Right hindlimb (tissue), 1 donor: ENCODE measurements around the gene NDUFA7.
A peak's percentile ranks its signal among the peaks of the same experiment; 100 is the strongest.
"Not testable (repeated sequence)": the region's sequence is repeated elsewhere in the genome, so short reads cannot be mapped to it uniquely, and the experiment has no call there.

Experiments used
- DNase-seq: peaks from one replicate; pipeline ENCODE4 v3.0.0-alpha.2; 2018

NDUFA7 gene

DNA sequence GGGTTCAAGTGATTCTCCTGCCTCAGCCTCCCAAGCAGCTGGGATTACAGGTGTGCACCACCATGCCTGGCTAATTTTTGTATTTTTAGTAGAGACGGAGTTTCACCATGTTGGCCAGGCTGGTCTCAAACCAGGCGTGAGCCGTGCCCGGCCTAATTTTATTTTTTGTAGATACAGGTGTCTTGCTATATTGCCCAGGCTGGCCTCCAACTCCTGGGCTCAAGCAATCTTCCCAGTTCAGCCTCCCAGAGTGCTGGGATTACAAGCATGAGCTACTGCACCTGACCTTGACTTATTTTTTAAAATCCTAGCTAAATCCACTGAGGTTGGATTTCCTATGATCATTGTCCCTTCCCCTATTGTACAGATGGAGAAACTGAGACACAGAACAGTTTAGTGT, 20.3 kb upstream of the NDUFA7 start:
- DNase-seq, result not testable (repeated sequence)

DNA sequence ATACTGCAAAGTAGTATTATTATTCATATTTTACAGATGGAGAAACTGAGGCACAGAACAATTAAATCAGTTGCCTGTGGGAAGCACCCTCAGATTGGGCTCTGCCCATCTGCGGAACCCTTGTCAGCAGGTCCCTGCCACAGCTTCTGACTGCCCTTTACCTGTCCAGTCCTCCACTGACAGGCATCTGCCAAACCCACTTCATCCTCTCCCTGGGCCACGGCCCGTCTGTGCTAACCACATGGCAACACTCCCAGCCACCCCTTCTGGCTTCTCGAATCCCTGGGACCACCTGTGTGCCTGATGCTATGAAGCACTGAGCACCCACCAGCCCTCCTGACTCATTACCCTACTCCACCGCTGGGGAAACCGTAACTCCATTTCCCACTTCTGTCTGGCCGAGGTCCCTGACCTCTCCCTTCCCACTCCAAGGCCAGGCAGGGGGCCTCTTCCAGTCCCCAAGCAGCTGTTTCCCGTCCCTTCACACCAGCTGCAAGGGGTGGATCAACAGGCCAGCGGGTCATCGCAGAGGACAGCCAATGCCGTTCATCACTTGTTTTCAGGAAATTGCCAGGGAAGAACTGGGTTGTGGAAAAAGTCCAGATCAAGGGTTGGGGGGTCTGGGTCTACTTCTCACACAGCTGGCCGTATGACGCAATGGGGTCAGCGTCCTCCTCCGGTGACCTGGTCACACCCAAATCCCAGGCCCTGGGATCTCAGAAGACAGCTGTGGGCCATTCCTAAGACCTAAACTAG, 19.3 kb upstream of the NDUFA7 start:
- peak; percentile 67 for DNase-seq

DNA sequence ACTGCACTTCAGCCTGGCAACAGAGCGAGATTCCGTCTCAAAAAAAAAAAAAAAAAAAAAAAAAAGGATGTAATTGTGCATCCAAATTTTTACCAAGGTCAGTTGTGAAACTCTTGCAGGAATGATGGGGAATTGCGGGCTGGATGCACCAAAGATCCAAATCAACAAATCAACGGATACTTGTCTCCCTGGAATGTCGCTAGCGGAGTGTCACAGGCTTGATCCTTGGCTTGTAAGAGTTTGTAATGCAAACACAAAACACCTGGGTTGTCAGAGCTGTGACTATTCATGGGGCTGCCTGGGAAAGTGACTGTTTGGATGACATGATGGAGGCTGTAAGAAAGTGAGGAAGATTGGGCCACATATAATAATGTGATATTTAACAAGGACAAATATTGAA, 17.7 kb upstream of the NDUFA7 start:
- DNase-seq, result no peak

DNA sequence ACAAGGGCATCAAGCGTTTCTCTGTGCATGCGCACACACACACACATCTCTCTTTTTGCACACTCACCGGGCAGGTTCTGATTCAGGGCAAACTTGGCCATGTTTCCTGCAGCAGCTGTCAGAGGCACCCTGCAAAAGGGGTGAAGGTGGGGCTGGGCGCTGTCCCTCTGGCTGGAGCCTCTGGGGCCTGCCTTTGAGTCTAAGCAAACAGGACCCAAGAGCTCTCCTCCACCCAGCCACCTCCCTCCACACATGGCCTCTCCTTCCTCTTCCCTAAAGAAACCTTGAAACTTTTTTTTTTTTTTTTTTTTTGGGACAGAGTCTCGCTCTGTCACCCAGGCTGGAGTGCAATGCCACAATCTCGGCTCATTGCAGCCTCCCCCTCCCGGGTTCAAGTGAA, 16.6 kb upstream of the NDUFA7 start:
- DNase-seq, result no peak

DNA sequence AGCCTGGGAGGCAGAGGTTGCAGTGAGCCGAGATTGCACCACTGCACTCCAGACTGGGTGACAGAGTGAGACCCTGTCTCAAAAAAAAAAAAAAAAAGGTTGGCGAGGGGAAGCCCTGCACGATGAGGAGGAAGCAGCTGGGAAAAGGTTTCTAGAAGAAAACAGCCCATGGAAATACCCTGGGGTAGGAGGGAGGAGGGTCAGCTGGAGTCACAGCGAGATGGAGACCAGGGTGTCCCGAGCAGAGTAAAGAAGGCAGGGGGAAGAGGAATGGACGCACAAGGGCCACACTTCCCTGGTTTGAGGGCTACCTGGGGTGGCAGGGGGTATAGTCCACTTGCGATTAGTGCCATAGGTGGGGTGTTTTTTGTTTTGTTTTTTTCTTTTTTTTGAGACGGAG, 15.5 kb upstream of the NDUFA7 start:
- no peak for DNase-seq

DNA sequence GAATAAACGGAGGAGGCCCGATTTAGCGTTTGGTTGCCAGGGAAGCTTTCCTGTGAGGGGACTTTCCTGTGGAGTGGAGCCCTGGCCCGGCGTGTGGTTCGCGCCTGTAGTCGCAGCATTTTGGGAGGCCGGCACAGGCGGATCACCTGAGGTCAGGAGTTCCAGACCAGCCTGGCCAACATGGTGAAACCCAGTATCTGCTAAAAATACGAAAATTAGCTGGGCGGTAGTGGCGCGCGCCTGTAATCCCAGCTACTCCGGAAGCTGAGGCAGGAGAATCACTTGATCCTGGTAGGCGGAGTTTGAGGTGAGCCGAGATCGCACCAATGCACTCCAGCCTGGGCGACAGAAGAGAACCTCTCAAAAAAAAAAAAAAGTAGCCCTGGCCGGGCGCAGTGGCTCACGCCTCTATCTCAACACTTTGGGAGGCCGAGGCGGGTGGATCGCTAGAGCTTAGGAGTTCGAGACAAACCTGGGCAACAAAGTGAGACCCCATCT, 14.9 kb upstream of the NDUFA7 start:
- DNase-seq, result no peak

DNA sequence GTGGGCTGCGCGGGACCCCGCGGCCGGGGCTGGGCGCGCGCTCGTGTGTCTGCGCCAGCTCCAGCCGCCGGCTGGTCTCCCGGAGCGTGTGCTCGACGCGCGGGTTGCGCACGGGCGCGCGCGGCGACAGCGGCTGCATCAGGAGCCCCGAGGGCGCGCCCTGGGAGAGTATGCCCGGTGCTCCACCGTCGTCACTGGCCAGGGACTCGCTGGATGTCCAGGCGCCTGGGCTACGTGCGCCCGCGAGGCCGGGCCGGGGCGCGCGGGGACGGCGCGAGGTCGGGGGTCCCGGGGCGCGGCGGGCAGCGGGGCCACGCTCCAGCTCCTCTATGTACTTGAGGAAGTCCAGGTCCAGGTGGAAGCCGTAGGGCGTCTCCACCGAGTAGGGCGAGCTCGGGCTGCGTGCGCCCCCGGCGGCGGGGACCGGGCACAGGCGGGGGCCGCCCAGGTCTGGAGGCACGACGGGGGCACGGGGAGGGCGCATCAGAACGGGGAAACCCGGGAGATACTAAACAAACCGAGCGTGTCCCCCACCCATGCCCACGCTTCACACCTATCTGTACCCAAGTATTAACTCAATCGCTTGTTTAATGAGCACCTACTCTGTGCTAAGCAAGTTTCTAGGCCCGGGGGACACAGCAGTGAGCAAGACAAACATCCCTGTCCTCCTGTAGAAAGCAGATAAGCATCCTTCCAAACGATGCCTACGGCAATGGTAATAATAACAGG, 14.3 kb upstream of the NDUFA7 start:
- no peak for DNase-seq

DNA sequence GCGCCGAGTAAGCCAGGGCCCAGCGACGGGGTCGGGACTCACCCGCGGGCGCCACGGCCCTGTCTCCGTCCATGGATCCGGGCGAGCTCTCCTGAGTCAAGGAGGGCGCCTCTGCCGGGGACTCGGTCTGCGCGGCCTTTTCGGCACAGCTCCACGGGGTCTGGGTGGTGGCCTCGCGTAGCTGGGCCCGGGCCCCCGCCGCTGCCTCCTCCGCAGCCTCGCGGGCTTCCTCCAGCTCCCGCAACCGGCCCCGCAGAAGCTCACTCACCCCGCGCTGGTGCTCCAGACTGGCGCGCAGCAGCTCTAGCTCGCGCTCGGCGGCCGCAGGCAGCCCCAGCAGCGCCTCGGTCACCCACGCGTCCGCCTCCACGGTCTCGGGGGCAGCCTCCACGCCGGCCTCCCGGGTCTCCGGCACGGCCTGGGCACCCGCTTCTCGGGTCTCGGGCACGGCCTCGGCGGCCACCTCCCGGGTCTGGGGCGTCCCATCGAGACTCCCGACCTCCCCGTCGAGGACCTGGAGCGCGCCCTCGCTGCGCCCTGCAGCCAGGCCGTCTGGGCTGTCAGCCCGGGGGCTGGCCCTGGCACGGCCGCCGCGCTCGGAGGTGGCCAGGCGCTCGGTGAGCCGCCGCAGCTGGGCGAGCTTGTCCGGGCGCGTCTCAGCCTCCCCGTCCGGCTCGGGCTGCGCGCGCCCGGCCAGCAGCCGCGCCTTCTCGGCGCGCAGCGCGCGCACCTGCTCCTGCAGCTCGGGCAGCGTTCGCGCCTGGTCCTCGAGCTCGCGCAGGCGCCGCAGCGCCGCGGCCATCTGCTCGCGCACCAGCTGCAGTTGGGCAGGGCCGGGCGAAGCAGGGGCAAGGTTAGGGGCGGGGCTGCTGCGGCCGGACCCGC, 13.5 kb upstream of the NDUFA7 start:
- DNase-seq, result peak; percentile 83

DNA sequence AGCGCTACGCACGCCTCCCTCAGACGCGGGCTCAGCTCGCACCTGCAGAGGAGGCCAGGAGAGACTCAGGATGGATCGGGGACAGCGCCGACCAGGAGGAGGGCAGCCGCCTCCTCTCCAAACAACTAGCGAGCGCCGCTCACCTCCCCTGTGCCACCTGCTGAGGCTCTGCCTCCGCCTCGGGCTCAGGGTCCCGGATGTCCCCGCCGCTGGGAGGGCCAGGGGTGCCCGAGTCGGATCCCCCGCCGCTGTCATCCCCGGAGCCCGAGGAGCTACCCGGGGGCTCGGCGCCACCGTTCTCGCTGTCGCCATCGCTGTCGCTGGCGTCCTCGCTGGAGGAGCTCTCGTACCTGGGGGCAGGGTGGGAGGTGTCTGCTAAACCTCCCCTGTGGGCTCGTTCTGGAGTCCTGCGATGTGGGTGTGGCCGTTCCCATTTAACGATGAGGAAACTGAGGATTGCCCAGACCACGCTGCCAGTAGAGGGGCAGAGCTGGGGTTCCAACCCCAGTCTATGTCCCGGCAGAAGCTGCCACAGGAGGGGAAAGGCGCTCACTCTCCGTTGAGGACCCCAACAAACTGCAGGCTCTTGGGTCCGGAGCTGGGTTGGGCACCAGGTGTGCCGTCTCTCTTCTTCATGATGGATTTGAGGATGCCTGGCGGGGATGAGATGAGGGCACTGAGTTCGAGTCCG, 12.7 kb upstream of the NDUFA7 start:
- DNase-seq, result no peak

DNA sequence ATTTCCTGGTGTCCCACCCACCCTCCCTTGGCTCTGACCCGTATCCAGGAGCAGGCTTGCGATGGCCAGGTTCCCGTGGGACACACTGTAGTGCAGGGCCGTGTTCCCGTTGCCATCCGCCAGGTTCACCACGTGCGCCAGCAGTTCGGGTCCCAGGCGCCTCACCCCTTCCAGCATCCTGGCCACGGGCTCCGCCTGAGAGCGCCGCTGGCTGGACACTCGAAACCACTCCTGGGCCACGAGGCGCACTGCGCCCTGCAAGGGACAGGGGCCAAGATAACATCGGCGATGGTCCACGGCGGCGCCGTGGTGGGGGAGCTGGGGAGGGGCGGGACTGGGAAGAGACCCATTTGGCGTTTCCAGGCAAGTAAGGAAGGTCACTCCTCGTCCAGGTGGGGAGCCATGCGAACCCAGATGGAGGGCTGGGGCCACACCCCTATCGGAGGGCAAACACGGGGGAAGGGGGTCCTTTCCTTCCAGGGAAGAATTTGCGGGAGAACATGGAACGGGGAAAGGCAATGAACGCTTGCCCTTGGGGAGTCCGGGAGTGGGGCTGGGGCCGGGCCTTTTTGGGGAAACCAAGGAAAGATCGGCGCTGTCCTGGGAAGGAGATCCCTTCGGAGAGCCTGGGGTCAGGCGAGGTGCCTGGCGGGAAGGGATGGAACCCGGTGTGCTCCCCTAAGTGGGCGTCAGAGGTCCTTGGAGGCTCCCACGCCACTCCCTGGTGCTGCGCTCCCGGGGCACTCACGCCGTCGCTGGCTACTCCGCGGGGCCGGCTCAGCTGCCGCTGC, 12.0 kb upstream of the NDUFA7 start:
- no peak for DNase-seq

DNA sequence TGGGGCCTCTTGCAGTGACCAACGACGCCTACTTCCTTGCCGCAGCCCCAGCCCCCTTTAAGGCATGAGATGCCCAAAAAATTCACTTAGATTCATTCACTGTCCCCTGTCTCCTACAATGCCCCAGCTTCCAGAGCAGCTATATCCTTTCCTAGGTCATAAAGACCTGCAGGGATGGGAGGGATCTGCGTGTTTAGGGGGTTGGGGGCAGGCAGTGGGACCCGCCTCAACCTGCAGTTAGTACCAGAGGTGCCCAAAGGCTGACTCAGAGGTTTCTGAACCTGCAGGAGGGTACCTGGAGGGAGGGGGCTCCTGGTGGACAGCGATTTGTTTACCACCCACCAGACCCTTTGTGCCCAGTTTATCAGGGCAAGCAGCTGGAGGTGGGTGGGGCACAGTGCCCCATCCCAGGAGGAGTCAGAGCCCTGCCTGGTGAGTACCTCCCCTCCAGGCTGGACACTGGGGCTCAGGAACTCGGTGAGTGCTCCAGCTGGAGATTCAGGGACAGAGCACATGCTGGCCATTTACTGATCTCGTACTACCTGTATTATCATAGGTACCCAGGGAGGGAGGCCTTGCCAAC, 10.2 kb upstream of the NDUFA7 start:
- DNase-seq, result no peak

DNA sequence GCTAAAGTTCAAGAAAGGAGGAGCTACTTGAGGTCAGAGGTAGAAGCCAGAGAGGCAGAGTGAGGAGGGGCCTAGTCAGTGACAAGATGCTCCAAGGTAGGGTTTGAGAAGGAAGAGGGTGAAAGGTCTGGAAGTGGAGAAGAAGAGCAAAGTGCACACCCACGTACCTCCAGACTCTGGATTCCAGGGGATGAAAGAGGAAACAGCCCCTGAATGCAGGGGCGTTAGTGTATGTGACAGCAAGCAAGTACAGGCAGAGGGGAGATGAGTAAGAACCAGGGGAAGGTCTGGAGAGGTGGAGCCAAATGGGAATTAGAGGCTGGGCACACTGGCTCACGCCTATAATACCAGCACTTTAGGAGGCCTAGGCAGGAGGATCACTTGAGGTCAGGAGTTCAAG, 8.8 kb upstream of the NDUFA7 start:
- DNase-seq, result no peak

DNA sequence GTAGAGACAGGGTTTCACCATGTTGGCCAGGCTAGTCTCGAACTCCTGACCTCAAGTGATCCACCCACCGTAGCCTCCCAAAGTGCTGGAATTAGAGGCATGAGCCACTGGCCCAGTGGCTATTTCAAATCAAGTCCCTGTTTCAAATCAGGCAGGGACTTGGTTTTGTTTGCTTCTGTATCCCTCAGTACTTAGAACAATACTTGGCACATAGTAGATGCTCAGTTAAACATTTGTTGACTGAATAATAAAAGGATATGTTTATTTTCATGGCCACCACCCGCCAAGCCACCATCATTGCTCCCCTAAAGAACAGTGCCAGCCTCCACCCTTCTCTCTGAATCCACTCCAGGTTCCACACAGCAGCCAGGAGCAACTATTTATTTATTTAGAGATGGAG, 4.3 kb upstream of the NDUFA7 start:
- DNase-seq, result no peak

DNA sequence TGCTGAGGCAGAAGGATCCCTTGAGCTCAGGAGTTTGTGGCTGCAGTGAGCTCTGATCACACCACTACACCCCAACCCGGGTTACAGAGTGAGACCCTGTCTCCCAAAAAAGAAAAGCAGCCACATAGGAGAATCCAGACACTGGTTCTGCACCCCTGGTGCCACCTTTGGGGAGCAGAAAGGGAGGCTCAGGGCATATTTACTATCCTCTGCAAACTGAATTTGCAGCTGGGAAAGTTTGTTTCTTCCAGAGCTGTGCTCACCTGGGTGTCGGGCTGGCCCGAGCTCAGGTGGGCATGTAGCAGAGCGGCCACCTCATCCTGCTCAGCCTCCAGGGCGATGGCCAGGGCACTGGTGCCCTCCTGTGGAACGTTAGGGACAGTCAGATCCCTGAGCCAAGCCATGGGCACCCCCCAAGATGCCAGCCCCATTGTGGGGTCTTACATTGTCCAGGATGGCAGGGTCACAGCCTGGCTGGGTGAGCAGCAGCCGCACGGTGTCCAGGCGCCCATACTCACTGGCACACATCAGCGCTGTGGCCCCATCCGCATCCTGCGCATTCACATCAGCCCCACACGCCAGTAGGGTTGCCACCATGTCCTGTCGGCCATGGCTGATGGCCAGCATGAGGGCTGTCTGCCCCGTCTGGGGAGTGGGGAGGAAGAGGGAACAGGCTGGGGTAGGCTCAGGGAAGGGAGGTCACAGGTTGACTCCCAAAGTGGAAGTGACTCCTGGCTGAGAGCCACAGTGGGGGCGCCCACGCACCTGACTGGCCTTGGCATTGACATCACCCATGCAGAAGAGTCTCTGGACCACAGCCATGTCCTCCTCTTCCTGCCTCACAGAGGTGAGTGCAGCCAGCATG, 3.2 kb upstream of the NDUFA7 start:
- no peak for DNase-seq

DNA sequence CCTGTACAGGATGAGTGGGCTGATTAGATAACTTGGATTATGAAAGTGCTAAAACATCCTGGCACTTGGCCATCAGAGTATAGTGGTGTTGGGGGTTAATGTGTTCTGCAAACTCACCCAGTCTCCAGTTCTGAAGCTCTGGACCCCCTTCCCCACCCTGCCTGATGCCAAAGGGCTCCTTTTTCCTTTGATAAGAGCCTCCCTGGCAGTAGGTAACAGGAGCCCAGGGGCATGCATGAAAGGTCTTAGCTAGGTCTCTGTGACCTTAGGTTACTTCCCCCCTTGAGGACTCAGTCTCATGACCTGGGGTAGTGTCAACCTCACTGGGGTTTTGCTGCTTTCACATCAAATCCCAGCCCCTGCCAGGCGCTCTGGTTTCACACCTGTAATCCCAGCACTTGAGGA, 2.6 kb upstream of the NDUFA7 start:
- DNase-seq, result no peak

DNA sequence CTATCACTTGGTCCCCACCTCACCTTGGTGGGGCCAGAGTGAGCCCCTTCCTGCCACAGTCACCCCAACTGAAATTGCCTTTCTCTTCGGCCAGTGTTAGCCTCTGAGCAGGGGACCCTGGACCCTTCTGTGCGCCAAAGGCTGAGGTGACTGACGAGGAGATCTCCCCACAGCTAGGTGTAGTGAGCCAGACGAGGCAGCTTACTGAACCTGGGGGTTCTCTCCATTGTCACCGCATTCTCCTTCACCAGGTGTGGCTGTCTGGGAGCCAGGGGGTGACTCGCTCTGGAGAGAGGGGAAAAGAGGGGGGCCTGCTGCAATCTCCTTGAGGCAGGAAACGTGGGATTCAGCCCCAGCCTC, 1.4 kb upstream of the NDUFA7 start:
- no peak for DNase-seq

DNA sequence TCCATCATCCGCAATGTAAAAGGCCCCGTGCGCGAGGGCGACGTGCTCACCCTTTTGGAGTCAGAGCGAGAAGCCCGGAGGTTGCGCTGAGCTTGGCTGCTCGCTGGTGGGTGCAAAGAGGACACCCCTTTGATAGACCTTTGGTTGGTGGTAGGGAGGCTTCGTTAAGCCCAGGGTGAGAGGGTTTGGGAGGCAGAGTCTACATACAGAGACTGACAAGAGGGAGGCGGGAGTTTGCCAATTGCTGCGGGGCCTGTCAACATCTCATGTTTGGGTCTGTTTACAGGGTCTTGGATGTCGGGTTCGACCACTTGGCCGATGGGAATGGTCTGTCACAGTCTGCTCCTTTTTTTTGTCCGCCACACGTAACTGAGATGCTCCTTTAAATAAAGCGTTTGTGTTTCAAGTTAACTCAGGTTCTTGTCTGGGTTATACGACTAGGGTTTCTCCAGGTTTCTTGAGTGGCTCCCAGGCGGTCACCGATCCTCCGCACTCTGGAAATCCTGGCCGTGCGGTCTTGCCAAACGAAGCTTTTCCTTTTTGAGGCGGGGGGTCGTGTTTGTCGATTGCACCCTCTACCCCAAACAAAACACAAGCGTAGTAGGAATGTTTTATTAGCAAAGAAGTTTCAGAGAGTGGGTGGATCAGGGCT, 937 bp upstream of the NDUFA7 start:
- no peak for DNase-seq

DNA sequence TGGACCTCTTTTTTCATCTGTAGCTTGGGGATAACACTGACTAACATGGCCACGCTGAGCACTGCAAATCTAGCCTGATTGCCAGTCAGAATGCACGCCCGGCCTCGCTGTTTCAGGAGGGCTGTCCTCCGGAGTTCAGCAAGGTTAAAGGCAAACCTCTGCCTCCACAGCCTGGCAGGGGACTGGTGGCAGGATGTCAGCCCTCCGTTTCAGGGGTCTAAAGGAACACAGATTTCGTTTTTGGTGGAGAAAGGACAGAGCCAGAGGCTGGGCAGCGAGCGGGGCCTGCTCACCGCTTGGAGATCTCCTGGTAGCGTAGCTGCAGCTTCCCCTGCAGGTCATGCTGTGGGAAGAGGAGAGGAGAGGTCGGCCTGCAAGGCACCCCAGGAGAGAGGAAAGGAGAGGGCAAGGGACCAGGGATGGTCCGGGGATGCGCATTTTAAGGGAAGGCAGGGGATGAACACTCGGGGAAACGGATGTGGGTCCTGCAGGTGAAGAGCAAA, 560 bp downstream of the NDUFA7 start:
- no peak for DNase-seq

DNA sequence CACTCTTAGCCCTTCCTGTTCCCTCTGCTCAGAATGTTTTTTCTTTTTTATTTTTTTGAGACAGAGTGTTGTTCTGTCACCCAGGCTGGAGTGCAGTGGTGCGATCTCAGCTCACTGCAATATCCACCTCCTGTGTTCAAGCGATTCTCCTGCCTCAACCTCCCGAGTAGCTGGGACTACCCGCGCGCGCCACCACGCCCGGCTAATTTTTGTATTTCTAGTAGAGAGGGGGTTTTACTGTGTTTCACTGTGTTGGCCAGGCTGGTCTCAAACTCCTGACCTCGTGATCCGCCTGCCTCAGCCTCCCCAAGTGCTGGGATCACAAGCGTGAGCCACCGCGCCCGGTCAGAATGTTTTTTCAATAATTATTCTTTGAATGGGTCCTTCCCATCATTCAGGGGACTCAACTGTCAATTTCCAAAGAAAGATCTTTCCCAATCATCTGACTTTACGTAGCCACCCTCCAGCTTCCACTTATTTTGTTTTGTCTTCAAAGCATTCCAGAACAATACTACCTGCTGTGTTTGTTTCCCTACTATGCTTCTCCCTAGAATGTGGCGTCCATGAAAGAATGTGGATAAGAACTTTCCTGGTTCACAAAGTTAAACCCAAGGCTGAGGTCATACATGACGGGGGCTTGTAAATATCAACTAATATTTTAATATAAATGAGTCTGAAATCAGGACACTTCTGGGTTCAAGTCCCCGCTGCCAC, 1.2 kb downstream of the NDUFA7 start:
- DNase-seq, result no peak
